GM13977 (cell line): ENCODE data around the gene AKR1C2.
"Not testable (repeated sequence)": the region's sequence is repeated elsewhere in the genome, so short reads cannot be mapped to it uniquely, and the experiment has no call there.

Experiments
- DNase-seq: peaks from one replicate; pipeline ENCODE4 v3.0.0; 2012; ENCODE audit warnings: low spot score
- in situ Hi-C: fragments of 300-500 bp; cut with MboI; formaldehyde crosslinking; loops from one replicate; pipeline ENCODE4 v1.12.0; 2022; ENCODE audit warnings: low sequenced_read_pairs, low pct_unique_long_range_greater_than_20kb, mixed read lengths, inconsistent platforms; ENCODE audit not compliant: unreplicated experiment
- TF ChIP-seq, protein P1 (sequence below): IDR thresholded peaks from 2 replicates; pipeline ENCODE4 v1.5.1; 2012; ENCODE audit warnings: mild to moderate bottlenecking, control low read depth; ENCODE audit not compliant: insufficient read depth; ENCODE audit errors: extremely low read depth, missing control alignments

The AKR1C2 gene

DNA sequence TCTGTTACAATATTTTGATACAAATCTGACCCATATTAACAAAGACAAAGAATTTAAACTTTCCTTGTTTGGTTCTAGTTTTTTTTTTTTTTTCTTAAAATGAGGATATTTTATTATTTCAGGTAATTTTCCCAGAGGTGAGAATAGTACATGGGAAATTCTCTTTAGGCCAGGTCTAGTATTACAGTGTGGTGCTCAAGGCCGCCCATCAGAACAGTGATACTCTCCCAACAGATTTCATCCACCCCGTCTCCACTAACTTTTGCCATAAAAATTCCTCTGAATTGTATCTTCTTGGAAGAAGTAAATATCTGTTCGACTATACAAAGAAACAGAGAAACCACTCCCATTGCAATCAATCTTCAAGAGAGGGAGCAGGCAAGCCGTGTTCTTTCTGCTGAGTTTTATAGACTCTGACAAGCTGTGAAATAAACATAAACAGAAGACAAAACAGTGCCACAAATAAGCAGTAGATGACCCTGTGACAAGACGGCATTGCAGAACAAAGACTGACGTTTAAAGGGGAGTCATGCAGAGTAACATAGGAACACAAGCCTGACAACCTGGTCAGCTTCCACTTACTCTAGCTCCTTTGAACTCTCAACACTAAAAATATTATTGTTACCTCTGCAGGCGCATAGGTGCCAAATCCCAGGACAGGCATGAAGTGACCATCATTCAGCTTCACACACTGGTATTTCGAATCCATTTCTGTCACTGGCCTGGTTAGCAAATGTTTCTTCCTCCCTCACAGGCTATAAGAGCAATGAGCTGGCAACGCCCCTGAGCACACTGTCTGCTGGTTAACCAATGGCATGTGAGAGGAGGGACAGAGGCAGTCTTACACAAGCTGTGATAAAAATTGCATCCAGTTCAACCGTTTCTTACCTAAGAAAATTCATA lies at the start of gene AKR1C2:
AKR1C2 (minus strand) TSS at position 731 of the 903 bp plus-strand sequence; CDS start at position 709, 22 bp downstream.
- DNase-seq, in situ Hi-C loops: not testable (repeated sequence)

DNA sequence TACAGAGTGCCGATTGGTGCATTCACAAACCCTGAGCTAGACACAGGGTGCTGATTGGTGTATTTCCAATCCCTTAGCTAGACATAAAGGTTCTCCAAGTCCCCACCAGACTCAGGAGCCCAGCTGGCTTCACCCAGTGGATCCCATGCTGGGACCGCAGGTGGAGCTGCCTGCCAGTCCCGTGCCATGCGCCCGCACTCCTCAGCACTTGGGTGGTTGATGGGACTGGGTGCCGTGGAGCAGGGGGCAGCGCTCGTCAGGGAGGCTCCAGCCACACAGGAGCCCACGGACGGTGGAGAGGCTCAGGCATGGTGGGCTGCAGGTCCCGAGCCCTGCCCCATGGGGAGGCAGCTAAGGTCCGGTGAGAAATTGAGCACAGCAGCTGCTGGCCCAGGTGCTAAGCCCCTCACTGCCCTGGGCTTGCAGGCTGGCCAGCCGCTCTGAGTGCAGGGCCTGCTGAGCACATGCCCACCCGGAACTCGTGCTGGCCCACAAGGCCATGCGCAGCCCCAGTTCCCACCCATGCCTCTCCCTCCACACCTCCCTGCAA lies 49.4 kb upstream of the AKR1C2 start:
- in situ Hi-C loops, DNase-seq: not testable (repeated sequence)

DNA sequence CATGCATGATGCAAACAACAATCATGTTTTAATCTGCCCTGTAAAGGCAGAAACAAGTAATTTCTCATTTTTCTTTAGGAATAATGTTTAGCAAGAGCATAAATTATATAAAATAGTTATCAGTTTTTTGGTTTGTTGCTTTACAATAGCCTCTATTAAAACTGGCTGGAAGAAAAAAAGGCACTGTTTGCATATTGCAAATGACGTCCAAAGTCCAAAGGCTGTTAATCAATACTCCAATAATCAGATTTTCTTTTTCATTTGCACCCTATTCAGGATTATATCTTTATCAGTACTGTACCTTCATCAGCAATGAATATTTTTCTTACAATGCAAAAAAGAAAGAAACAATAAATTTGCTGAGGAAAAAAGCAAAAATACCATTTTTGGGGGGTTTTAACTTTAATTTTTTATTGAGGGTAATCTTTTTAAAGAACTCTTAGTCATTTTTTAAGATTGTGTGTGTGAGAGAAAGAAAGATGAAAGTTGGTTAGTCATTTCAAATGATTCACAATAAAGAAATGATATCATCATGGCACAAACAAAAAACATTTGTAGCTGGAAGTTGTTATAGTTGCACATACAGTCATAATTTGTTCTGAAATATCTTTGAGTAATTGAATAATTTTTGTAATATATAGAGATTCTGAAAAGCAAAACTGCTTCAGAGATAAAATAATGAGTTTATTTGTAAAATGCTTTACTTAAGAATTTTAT lies 44.4 kb upstream of the AKR1C2 start:
- no peak for DNase-seq
- in situ Hi-C loops: no loop called here
- TF ChIP-seq, protein P1, sequence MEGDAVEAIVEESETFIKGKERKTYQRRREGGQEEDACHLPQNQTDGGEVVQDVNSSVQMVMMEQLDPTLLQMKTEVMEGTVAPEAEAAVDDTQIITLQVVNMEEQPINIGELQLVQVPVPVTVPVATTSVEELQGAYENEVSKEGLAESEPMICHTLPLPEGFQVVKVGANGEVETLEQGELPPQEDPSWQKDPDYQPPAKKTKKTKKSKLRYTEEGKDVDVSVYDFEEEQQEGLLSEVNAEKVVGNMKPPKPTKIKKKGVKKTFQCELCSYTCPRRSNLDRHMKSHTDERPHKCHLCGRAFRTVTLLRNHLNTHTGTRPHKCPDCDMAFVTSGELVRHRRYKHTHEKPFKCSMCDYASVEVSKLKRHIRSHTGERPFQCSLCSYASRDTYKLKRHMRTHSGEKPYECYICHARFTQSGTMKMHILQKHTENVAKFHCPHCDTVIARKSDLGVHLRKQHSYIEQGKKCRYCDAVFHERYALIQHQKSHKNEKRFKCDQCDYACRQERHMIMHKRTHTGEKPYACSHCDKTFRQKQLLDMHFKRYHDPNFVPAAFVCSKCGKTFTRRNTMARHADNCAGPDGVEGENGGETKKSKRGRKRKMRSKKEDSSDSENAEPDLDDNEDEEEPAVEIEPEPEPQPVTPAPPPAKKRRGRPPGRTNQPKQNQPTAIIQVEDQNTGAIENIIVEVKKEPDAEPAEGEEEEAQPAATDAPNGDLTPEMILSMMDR: no peak

- DNase-seq, in situ Hi-C loops: not testable (repeated sequence)
Measured at GRCh38 chr10:5047055-5047454, 43.4 kb upstream of the AKR1C2 start.

GRCh38 chr10:5046410-5046809 lies 42.8 kb upstream of the AKR1C2 start:
- no peak for DNase-seq
- in situ Hi-C loops: no loop called here
- TF ChIP-seq, protein P1: no peak

GRCh38 chr10:5045095-5045494 lies 41.4 kb upstream of the AKR1C2 start:
- in situ Hi-C loops: no loop called here
- TF ChIP-seq, protein P1: no peak

DNA sequence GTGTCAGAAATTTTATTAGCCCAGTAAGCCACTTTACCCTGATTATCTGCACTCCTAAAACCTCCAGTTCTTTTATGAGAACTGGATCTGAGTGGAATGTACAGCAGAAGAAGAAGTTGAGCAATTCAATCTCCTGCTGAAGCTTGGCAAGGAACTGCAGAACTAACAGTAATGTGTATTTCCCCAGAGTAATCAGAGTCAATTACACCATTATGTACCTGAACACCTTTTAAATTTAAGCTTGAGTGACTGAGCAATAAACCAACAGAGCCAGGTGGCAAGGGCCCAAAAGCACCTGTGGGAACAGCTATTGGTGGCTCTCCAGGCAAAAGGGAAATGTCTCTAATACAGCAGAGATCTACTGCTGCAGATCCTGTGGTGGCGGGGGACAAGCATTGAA lies 40.1 kb upstream of the AKR1C2 start:
- in situ Hi-C loops: no loop called here
- no peak for DNase-seq
- TF ChIP-seq, protein P1: no peak

More at GRCh38 chr10:5045095-5045494, 41.4 kb upstream of the AKR1C2 start:
- no peak for DNase-seq

DNA sequence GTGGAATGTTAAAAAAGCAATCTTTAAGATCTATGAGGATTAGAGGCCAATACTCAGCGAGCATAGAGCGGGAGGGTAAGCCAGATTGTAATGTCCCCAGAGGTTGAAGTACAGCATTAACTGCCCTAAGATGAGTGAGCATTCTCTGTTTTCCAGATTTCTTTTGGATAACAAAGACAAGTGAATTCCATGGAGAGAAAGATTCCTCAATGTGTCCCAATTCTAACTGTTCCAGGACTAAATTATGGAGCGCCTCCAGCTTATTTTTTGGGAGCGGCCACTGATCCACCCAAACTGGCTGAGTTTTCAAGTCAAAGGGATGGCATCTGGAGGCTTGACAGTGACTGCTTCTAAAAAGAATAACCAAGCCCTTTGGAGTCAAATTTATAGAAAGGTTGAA lies 39.3 kb upstream of the AKR1C2 start:
- no peak for DNase-seq
- in situ Hi-C loops: no loop called here
- TF ChIP-seq, protein P1: no peak
